HPDE6-E6E7 (cell line): ENCODE results near the gene MARK3.

ENCODE experiments used
- DNase-seq: peaks from one replicate; pipeline ENCODE4 v3.0.0; 2011; ENCODE audit warnings: missing footprints; ENCODE audit errors: extremely low spot score

MARK3 gene

GRCh38 chr14:103436533-103436932, 51.3 kb downstream of the MARK3 start:
- DNase-seq, result no peak

GRCh38 chr14:103442288-103442687, 57.1 kb downstream of the MARK3 start:
- DNase-seq, result no peak

- DNase-seq, result no peak
Observed at GRCh38 chr14:103443111-103443510, 57.9 kb downstream of the MARK3 start.

GRCh38 chr14:103444837-103445524, 59.8 kb downstream of the MARK3 start:
- DNase-seq, result no peak

- no peak for DNase-seq
Observed at GRCh38 chr14:103445806-103446205, 60.6 kb downstream of the MARK3 start.

- DNase-seq, result no peak
Observed at GRCh38 chr14:103448097-103448496, 62.9 kb downstream of the MARK3 start.

- no peak for DNase-seq
Observed at GRCh38 chr14:103449634-103450161, 64.5 kb downstream of the MARK3 start.

- DNase-seq, result no peak
Observed at GRCh38 chr14:103450416-103450815, 65.2 kb downstream of the MARK3 start.

- no peak for DNase-seq
Observed at GRCh38 chr14:103451401-103451800, 66.2 kb downstream of the MARK3 start.

DNA sequence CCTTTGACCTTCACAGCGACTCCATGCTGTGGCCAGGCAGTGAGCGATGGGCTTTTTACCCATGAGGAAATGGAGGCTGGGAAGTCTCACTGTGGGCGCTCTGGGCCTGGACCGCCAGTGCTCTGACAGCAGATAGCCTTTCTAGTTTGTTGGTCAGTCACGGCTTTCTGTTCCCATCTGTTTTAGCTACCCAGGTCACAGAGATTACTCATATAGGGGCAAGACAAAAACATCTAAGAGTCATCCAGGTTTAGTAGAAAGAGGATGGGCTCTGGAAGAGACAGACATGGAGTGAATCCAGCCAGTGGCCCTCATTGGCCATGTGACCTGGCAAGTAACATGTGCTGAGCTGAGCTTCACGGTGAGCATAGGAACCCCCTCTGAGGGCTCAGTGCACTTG, 68.6 kb downstream of the MARK3 start:
- DNase-seq, result no peak

GRCh38 chr14:103456167-103456835, 71.1 kb downstream of the MARK3 start:
- DNase-seq, result no peak

GRCh38 chr14:103460415-103460814, 75.2 kb downstream of the MARK3 start:
- no peak for DNase-seq

- no peak for DNase-seq
Observed at GRCh38 chr14:103463149-103463548, 77.9 kb downstream of the MARK3 start.

DNA sequence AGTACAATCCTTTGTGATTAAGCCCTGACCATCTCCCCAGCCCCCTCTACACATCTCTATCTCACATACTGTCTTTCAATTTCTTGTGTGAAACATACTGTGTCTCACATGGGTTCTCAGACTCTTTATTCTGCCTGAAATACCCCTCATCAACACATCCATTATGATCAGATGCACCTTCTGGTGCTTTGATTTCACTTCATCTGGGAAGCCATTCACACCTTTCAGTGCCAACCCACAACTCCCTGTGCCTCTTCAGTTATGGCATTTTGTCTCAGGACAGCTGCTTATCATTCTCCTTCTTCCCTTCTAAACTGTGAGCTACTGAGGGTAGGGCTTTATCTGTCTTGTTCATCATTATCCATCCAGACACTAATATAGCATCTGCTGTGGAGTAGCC, 78.6 kb downstream of the MARK3 start:
- no peak for DNase-seq

- no peak for DNase-seq
Observed at GRCh38 chr14:103472939-103473338, 87.7 kb downstream of the MARK3 start.

GRCh38 chr14:103474893-103475292, 89.7 kb downstream of the MARK3 start:
- DNase-seq, result no peak

DNA sequence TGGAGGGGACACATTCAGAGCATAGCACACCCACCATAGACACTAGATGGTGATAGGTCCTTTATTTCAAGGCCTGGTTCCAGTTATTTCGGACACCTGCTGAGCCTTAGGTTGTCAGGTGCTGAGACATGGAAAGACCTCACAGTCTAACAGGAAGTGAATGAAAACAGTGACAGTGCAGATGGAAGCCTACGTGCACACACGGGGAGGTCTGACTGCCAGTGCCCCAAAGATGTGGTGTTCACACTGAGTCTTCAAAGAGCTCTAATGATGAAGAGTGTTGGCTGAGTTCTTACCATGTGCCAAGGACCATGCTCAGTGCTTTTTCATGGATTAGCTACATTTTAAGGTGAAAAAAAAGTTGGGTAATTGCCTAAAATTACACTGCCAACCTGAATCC, 90.8 kb downstream of the MARK3 start:
- no peak for DNase-seq

- DNase-seq, result no peak
Observed at GRCh38 chr14:103476631-103477030, 91.4 kb downstream of the MARK3 start.

DNA sequence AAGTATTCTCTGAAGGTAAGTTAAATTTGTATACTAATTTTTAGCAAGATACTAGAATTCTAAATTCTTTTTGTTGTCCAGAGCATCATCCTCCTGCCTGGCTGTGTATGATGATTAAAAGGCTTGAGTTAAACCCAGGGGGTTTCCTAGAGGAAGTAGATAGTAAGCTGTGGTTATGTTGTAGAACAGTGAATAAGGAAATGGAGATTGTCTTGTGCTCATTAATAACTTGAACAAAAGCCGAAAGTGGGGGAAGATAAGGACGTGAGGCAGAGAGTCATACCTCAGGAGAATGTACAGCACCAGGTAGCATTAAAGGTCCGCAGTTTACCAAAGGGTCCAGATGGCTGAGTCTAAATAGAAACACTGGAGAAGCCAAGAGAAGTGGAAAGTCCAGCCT, 95.4 kb downstream of the MARK3 start:
- no peak for DNase-seq

DNA sequence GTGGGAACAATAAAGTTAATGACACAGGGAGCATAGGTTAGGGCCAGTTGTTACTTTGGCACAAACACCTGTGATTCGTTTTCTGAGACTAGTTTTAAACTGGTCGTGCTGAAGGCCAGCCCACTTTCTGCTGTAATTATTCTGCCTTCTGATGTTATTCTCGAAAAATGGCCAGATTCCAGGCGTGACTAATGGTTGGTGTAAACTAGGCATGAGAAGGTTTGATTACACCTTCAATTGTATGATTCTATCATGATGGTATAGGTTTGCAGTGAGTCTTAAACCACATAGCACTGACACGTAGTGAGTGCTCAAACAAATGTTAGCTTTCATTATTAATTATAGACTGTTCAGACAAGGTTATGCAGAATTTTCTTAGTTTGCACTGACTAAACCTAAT, 98.4 kb downstream of the MARK3 start:
- DNase-seq, result peak; percentile 66

DNA sequence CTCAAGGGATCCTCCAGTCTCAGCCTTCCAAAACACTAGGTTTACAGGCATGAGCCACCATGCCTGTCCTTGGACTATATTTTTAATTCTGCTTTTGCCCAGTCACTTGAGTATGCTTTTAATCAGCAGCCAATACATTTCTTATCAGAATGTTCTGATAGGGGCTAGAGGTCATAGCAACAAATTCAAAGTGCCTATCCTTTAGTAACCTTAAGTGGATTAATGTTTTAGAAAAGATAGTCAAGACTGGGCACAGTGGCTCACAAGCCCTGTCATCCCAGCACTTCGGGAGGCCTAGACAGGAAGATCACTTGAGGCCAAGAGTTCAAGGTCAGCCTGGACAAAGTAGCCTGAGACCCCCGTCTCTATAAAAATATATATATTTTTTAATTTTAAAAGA, 100.3 kb downstream of the MARK3 start:
- DNase-seq, result no peak

DNA sequence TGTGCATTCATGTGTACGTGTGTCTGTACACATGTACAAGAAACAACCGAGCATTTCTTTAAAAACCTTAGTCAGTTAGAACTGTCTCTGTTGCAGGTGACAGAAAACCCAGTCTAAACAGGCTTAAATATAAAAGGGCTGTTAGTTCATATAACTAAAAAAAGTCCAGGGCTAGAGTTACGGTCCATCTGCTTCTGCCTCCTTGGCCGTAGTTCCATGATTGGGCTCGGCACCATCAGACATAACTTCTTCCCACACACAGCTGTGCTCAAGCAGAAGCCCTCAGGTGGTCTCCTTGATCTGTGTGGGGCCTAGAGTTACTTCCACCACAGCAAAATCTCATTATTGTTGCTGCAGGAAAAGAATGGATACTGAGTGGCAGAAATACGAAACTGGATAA, 102.9 kb downstream of the MARK3 start:
- DNase-seq, result no peak

- DNase-seq, result no peak
Observed at GRCh38 chr14:103488960-103489359, 103.7 kb downstream of the MARK3 start.
